Thyroid gland (tissue), 4 donors: ENCODE data around the gene SOX13.

Experiments used
- POLR2A ChIP-seq, 2 donors: fragments of 450-650 bp; IDR thresholded peaks; one replicate each; pipeline ENCODE4 v1.6.1; 2017; ENCODE audit warnings: antibody characterized with exemption in 2 of 2, mild to moderate bottlenecking in 2 of 2, moderate library complexity in 1 of 2
- TF ChIP-seq, protein P1 (sequence below), 6 experiments: fragments of 200-600 bp in 3 of 6; fragments of 450-650 bp in 3 of 6; sonication (generic) in 3 of 6; IDR thresholded peaks; one replicate each; pipeline ENCODE4 v1.5.1; 2016 to 2019; ENCODE audit warnings: antibody characterized with exemption in 6 of 6, mild to moderate bottlenecking in 2 of 6, inconsistent platforms in 1 of 6, moderate library complexity in 1 of 6

DNA sequence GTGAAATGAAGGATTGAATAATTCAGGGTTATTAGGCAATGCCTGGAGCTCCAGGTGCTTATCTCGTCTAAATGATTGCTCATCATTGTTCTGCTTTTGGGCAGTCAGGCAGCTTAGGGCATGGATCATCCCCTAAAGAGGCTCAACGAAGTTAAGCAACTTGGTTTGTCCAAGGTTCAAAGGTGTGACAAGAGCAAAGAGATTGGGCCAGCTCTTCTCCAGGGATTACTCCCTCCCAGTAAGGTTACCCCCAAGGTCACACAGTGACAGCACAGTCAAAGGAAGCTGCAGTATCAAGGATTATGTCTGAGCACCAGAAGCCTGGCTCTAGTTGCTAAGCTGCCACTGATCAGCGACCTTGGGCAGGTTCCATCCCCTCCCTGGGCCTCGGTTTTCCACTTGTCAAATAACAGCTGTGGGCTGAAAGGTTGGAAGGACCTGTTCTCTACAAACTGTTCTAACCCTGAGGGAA is 72.2 kb downstream of the SOX13 start:
- TF ChIP-seq, protein P1, sequence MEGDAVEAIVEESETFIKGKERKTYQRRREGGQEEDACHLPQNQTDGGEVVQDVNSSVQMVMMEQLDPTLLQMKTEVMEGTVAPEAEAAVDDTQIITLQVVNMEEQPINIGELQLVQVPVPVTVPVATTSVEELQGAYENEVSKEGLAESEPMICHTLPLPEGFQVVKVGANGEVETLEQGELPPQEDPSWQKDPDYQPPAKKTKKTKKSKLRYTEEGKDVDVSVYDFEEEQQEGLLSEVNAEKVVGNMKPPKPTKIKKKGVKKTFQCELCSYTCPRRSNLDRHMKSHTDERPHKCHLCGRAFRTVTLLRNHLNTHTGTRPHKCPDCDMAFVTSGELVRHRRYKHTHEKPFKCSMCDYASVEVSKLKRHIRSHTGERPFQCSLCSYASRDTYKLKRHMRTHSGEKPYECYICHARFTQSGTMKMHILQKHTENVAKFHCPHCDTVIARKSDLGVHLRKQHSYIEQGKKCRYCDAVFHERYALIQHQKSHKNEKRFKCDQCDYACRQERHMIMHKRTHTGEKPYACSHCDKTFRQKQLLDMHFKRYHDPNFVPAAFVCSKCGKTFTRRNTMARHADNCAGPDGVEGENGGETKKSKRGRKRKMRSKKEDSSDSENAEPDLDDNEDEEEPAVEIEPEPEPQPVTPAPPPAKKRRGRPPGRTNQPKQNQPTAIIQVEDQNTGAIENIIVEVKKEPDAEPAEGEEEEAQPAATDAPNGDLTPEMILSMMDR (IDR thresholded peaks at IDR 0.05): no peak
- TF ChIP-seq POLR2A (IDR thresholded peaks at IDR 0.05): no peak
